ENCODE data around the gene SULT1C3. TPM values are rescaled to one million over a fixed set of nuclear protein-coding genes. Genes with fewer than 3 reads are reported as not detected.

Gene SULT1C3
- total and polyA plus RNA-seq, 2 of the 4 experiments (the other 2 are of a cell fraction) = not detected

DNA sequence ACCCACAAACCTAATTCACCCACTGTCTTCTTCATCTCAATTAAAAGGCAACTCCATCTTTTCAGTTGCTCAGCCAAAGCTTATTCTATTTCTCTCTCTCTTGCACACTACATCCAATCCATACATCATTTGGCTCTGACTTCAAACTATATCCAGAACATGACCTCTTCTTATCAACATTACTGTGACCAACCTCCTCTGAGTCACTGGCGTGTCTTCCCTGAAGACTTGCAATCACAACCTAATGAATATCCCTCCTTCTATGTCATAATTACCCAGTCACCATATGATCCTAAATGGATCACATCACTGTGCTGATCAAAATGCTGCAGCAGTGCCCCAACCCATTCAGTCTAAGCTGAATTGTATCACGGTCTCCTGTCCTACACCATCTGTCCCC, 22.6 kb upstream of the SULT1C3 start:
- no peak overlapping the region for H3K27ac ChIP-seq (ENCODE audit: insufficient read depth, low read length)
- no peak overlapping the region; the same call in 1 of the 2 replicates for H2AK5ac ChIP-seq (ENCODE audit: low read depth, low read length)
- no peak overlapping the region for H3K56ac ChIP-seq (ENCODE audit: extremely low read depth, insufficient read depth, low read length)
- H3K23ac ChIP-seq (ENCODE audit: low read depth, low read length) = no peak overlapping the region
- H3K9me3 ChIP-seq (ENCODE audit: control insufficient read depth, insufficient read depth, low read length) = no peaks in the 10 kb centered on the region
- WGBS, 2 experiments (ENCODE audit: extremely low coverage in 2 of 2, insufficient read length in 1 of 2) = 76% methylated on average over 2 of the region's 2 CpGs; no CpG with 5 or more reads in 1 of the 2 experiments
- H3K4me1 ChIP-seq (ENCODE audit: control insufficient read depth, insufficient read depth, low read length) = no peaks in the 10 kb centered on the region
- in situ Hi-C loops (cut with MboI; ENCODE audit: low sequenced_read_pairs) = no loop called here
- TF ChIP-seq POLR2A (IDR thresholded peaks at IDR 0.05; ENCODE audit: low read depth, low read length) = no peak
- 0 out of 2 replicates have a peak, but pooled peaks have one; percentile 17 for TF ChIP-seq CEBPB (IDR thresholded peaks at IDR 0.05; ENCODE audit: low read depth, low read length)
- TF ChIP-seq MAFK (IDR thresholded peaks at IDR 0.05; ENCODE audit: low read depth, low read length) = no peak
- no peak overlapping the region for H3K4me2 ChIP-seq (ENCODE audit: low read depth, low read length)
- dilution Hi-C loops (cut with HindIII; ENCODE audit: low sequenced_read_pairs, unreplicated experiment) = no loop called here
- H3K4ac ChIP-seq (ENCODE audit: low read depth, low read length) = no peak overlapping the region
- H4K91ac ChIP-seq (ENCODE audit: insufficient read depth, low read depth, low read length) = no peak overlapping the region
- H3K14ac ChIP-seq (replicated peaks; ENCODE audit: low read depth, low read length) = no peak overlapping the region
- H3K36me3 ChIP-seq (ENCODE audit: control insufficient read depth, insufficient read depth, low read length) = no peaks in the 10 kb centered on the region
- no peaks in the 10 kb centered on the region for H3K79me1 ChIP-seq (ENCODE audit: low read depth in 1 of 2, low read length in 2 of 2)
- no peak overlapping the region for H3K9ac ChIP-seq (ENCODE audit: low read depth, low read length)
- no peak overlapping the region for H3K4me3 ChIP-seq (ENCODE audit: insufficient read depth, low read depth, low read length)
- no peak overlapping the region for H2BK20ac ChIP-seq (ENCODE audit: low read depth, low read length)
- no peak overlapping the region for H2AFZ ChIP-seq (replicated peaks; ENCODE audit: low read length, poor library complexity)
- ChIA-PET CTCF (no interaction called here), POLR2A (ENCODE audit: unreplicated experiment) (no interaction called here)
- H2BK5ac ChIP-seq (ENCODE audit: low read depth, low read length, poor library complexity, severe bottlenecking) = no peak overlapping the region
- H2BK15ac ChIP-seq (ENCODE audit: low read depth, low read length) = no peak overlapping the region
- H4K8ac ChIP-seq (ENCODE audit: low read depth in 2 of 2, low read length in 2 of 2) = no peak overlapping the region
- no peak overlapping the region for H3K18ac ChIP-seq (ENCODE audit: low read depth, low read length)
- H2AK9ac ChIP-seq (replicated peaks; ENCODE audit: low read depth, low read length, poor library complexity) = no peak overlapping the region
- H2BK120ac ChIP-seq (ENCODE audit: low read depth, low read length) = no peak overlapping the region
- DNase-seq (peak; percentile 31), ATAC-seq (ENCODE audit: low read depth) (no peak)
- no peaks in the 10 kb centered on the region for H3K9me1 ChIP-seq (ENCODE audit: insufficient read depth, low read length)
- BruUV-seq (replicated peaks) = no TSS peak
- H4K20me1 ChIP-seq (ENCODE audit: insufficient read depth, low read length) = no peaks in the 10 kb centered on the region
- H4K5ac ChIP-seq (ENCODE audit: low read depth, low read length) = no peak overlapping the region
- H3K27me3 ChIP-seq (ENCODE audit: control insufficient read depth, insufficient read depth, low read length) = no peaks in the 10 kb centered on the region
- intact Hi-C loops (cut with micrococcal nuclease) = loop anchor here (5.0 kb wide), 2 partner anchors 135 to 230 kb away; partner anchors contain the start of gene GCC2

All from IMR-90 (cell line).